ENCODE results near the gene RBFOX2. TPM values are rescaled to one million over a fixed set of nuclear protein-coding genes. Genes with fewer than 3 reads are reported as not detected.

RBFOX2 gene
- total RNA-seq, 1 donor from 2014 or later = 64.1 TPM

- ATAC-seq (no peak), DNase-seq (no peak)
- intact Hi-C loops (cut with DNase I) = no loop called here
- Histone ChIP-seq H3K4me1 (peaks cover 7% of the 10 kb centered on the region), H3K27me3 (no peaks in the 10 kb centered on the region), H3K9me3 (no peaks in the 10 kb centered on the region), H3K4me3 (no peak overlapping the region), H3K27ac (no peak overlapping the region), H3K36me3 (peaks cover 18% of the 10 kb centered on the region)
- no peak for TF ChIP-seq CTCF (IDR thresholded peaks at IDR 0.05)
These were observed 243.3 kb downstream of the RBFOX2 start for GRCh38 chr22:35785181-35785923.

- no peak for TF ChIP-seq CTCF (IDR thresholded peaks at IDR 0.05)
- Histone ChIP-seq H3K4me3 (no peak overlapping the region), H3K27ac (no peak overlapping the region), H3K9me3 (no peaks in the 10 kb centered on the region), H3K4me1 (peaks cover 7% of the 10 kb centered on the region), H3K27me3 (no peaks in the 10 kb centered on the region), H3K36me3 (peaks cover 18% of the 10 kb centered on the region)
- intact Hi-C loops (cut with DNase I) = no loop called here
- DNase-seq (no peak), ATAC-seq (no peak)
These were observed 244.0 kb downstream of the RBFOX2 start for GRCh38 chr22:35784633-35785032.

GRCh38 chr22:35783943-35784614, 244.5 kb downstream of the RBFOX2 start:
- intact Hi-C loops (cut with DNase I) = no loop called here
- H3K9me3 ChIP-seq = no peaks in the 10 kb centered on the region
- no peak for TF ChIP-seq CTCF (IDR thresholded peaks at IDR 0.05)
- H3K27me3 ChIP-seq = no peaks in the 10 kb centered on the region
- peaks cover 18% of the 10 kb centered on the region for H3K36me3 ChIP-seq
- H3K4me3 ChIP-seq = no peak overlapping the region
- DNase-seq = no peak
- peak; percentile 39 for ATAC-seq
- peaks cover 7% of the 10 kb centered on the region for H3K4me1 ChIP-seq
- H3K27ac ChIP-seq = no peak overlapping the region

- Histone ChIP-seq H3K9me3 (no peaks in the 10 kb centered on the region), H3K4me3 (no peak overlapping the region), H3K27ac (no peak overlapping the region), H3K27me3 (no peaks in the 10 kb centered on the region), H3K4me1 (peaks cover 7% of the 10 kb centered on the region), H3K36me3 (peaks cover 12% of the 10 kb centered on the region)
- intact Hi-C loops (cut with DNase I) = no loop called here
- TF ChIP-seq CTCF (IDR thresholded peaks at IDR 0.05) = no peak
- ATAC-seq = no peak
- DNase-seq = no peak
These were observed 246.1 kb downstream of the RBFOX2 start for GRCh38 chr22:35782504-35782903.

DNA sequence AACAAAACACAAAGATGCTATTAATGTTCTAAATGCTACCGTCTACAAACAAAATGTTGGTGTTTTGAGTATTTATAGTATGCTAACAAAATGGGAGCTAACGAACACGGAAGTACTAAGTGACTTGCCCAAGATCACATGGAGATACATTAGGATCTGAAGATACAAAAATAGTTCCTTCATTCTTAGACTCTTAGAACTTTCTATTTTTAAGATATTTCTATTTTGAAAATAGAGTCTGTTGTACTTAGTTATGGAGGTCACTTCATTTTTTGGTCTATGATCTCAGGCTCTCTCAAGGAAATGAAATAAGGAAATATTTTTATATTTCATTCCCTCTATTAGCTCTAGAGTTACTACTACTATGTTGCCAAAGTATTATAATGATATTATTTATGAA, 246.7 kb downstream of the RBFOX2 start:
- TF ChIP-seq CTCF (IDR thresholded peaks at IDR 0.05) = no peak
- no peak overlapping the region for H3K27ac ChIP-seq
- no peak for ATAC-seq
- no peak overlapping the region for H3K4me3 ChIP-seq
- H3K4me1 ChIP-seq = peaks cover 7% of the 10 kb centered on the region
- H3K27me3 ChIP-seq = no peaks in the 10 kb centered on the region
- H3K9me3 ChIP-seq = no peaks in the 10 kb centered on the region
- DNase-seq = no peak
- H3K36me3 ChIP-seq = peaks cover 12% of the 10 kb centered on the region
- intact Hi-C loops (cut with DNase I) = no loop called here

All from upper lobe of right lung (tissue), 1 donor.